ENCODE measurements around the gene UNC119.

The UNC119 gene

DNA sequence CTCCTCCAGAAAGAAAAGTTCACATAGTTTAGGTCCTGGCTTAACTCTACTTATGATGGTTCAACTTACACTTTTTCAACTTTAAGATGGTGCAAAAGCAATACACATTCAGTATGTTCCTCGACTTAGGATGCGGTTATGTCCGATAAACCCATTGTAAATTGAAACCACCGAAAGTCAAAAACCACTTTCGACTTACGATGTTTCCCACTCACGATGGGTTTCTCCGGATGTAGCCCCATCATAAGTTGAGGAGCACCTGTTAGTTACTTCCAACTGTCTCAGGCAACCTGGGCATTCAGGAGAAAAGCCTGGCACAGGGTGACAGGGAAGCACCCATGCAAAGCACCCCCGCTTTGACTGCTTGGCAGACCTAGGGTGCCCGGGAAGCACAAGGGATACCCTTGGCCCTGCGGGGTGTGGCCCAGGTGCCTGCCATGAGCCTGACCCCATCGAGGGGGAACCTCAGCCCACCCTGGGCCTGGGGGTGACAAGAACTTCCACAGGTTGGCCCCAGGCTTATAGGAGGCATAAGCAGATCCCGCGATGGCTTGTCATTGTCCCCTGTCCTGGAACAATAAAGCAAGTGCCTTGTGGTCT lies 14.0 kb downstream of the UNC119 start:
- peaks cover 3% of the 10 kb centered on the region for H3K4me1 Mint-ChIP-seq

DNA sequence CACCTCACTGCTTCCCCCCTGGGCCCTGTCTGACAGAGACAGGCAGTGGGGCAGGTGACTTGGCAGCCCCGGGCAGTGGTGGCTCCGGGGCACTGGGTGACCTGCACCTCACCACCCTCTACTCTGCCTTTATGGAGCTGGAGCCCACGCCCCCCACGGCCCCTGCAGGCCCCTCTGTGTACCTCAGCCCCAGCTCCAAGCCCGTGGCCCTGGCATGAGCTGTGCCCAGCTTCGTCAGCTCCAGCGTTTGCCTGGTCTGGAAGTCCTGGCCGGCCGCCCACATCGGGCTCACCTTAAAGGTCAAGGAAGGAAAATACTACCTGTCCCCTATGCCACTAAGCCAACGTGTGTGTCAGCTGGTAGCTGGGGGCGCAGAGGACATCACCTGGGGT lies 15.2 kb downstream of the UNC119 start:
- H3K4me1 Mint-ChIP-seq: peaks cover 5% of the 10 kb centered on the region
- DNase-seq (ENCODE audit: low spot score in 2 of 2): no peak
- no peaks in the 10 kb centered on the region for H3K36me3 Mint-ChIP-seq
- no peaks in the 10 kb centered on the region for H3K9me3 Mint-ChIP-seq
- peak overlapping the region; percentile 69 for H3K27ac Mint-ChIP-seq
- H3K4me3 Mint-ChIP-seq: no peak overlapping the region
- no peak for ATAC-seq

More for the DNA sequence above, 14.0 kb downstream of the UNC119 start:
- H3K27ac Mint-ChIP-seq: no peak overlapping the region
- H3K4me3 Mint-ChIP-seq: no peak overlapping the region
- H3K9me3 Mint-ChIP-seq: no peaks in the 10 kb centered on the region
- no peak for ATAC-seq
- H3K36me3 Mint-ChIP-seq: no peaks in the 10 kb centered on the region
- DNase-seq (ENCODE audit: low spot score in 2 of 2): no peak

DNA sequence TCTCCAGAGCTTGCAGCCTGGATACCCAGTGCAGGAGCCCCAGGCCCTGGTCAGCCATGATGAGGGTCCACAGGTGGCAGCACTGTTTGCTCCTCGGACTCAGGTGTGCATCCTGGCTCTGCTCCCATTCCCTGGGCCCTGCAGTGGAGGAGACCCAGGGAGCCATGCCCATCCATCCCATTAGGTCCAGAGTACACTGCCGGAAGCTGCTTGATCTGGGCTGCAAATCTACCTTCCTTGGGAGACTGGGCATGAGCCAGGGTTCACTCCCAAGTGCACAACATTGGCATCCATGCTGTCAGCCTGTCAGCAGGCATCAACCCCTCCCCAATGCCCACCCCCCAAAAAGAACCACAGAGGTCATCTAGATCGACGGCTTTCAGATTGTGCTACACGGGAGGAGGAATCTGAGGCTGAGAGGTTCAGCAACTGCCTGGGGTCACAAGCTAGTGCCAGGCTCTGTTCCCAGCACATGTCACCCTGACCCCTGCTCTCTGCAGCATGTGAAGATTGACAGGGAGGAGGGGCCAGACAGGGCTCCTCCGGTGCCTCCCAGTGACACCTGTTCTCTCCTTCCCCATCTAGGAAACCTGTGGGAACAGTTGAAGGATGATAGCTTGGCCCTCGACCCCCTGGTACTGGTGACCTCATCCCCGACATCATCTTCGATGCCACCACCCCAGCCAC lies 15.7 kb downstream of the UNC119 start:
- Mint-ChIP-seq H3K27ac (peak overlapping the region; percentile 69), H3K9me3 (no peaks in the 10 kb centered on the region), H3K36me3 (no peaks in the 10 kb centered on the region), H3K4me3 (no peak overlapping the region), H3K4me1 (peaks cover 5% of the 10 kb centered on the region)
- ATAC-seq (no peak), DNase-seq (ENCODE audit: low spot score in 2 of 2) (no peak)

DNA sequence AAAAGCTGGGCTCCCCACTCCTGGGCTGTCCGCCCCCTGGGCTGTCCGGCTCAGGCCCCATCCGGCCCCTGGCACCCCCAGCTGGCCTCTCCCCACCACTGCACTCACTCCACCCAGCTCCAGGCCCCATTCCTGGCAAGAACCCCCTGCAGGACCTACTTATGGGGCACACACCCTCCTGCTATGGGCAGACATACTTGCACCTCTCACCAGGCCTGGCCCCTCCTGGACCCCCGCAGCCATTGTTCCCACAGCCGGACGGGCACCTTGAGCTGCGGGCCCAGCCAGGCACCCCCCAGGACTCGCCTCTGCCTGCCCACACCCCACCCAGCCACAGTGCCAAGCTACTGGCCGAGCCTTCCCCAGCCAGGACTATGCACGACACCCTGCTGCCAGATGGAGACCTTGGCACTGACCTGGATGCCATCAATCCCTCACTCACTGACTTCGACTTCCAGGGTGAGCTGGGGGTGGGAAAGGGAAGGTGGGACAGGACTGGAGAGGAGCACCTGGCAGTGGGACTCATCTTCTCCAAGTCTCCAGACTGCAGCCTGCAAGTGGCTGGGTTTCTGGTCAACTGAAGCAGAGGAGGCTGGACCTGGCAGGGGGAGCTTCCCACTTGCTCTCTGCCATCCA lies 17.6 kb downstream of the UNC119 start:
- Mint-ChIP-seq H3K4me1 (peaks cover 5% of the 10 kb centered on the region), H3K36me3 (no peaks in the 10 kb centered on the region), H3K27ac (peak overlapping the region; percentile 11), H3K4me3 (no peak overlapping the region), H3K9me3 (no peaks in the 10 kb centered on the region)
- no peak for ATAC-seq
- DNase-seq (ENCODE audit: low spot score in 2 of 2): no peak

DNA sequence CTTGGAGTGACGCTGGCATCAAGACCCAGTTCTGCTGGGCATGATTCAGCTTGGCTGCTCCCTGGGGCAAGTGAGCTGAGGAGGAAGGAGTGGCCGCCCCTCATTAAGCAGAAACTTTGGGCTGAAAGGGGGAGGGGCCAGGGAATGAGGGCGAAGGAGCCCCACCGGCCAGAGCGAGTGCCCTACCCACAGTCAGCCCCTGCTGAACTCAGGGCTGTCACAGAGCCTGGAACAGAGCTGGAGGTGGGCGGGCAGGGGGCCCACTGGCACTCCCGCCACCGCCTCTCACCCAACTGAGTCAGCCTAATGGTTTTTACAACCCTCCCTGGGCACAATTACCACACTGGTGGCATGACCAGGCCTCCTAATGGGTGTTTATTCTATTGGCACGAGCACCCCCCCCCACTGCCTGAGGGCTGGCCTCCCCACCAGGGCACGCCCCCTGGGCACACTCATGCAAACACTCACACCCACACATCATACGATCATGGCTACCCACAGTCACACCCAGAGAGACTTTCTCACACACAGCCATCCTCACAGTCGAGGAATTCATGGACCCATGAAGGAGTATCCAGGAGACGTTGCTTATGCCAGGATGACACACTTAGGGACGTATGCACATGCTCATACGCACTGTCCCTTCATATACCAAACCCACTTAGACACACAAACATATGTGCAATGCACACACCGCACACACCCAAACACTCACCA lies 19.2 kb downstream of the UNC119 start:
- ATAC-seq: no peak
- Mint-ChIP-seq H3K4me3 (no peak overlapping the region), H3K4me1 (peaks cover 5% of the 10 kb centered on the region), H3K36me3 (no peaks in the 10 kb centered on the region), H3K9me3 (no peaks in the 10 kb centered on the region), H3K27ac (no peak overlapping the region)
- DNase-seq (ENCODE audit: low spot score in 2 of 2): no peak

DNA sequence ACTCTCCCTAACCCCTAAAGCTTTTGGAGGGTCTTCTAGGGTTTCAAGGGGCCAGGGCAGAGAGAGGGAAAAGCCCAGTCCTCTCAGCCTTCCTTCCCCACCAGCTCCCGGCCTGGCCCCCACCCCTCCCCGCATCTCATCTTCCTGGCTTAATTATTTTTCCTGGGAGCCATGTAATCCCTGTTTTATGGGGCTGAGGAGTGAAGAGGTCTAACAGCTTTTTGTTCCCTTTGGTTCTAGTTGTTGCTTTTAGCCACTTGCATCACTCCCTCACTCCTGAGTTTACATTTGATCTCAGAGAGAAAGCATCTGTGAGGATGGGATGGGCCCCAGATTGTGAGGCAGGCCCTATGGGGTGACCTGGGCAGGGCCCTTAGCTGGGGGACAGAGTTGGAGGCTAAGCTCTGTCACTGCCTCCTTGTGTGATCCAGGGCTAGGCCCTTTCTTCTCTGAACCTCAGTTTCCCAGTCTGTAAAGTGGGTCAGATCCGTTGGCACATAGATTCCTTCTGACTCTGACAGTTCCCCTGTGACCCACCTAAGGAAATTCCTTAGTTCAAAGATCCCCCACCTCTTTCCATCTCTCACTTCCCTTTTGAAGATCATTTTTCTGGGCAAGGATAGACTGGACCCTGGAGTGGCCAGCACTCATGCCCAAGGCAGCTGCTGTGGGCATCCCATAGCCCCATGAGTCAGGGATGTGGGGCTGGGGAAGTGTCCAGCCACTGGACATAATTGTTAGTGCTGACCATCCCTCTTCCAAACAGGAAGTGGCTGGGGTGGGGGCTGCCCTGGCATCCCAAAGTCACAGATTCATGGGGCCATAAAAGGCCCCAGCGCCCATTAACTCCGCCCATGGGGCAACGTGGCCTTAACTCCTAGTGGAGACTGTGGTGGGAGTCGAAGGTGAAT lies 20.1 kb downstream of the UNC119 start:
- no peak for ATAC-seq
- no peak for DNase-seq (ENCODE audit: low spot score in 2 of 2)
- no peak overlapping the region for H3K27ac Mint-ChIP-seq
- H3K9me3 Mint-ChIP-seq: no peaks in the 10 kb centered on the region
- H3K4me3 Mint-ChIP-seq: no peak overlapping the region
- H3K4me1 Mint-ChIP-seq: peaks cover 5% of the 10 kb centered on the region
- H3K36me3 Mint-ChIP-seq: no peaks in the 10 kb centered on the region

DNA sequence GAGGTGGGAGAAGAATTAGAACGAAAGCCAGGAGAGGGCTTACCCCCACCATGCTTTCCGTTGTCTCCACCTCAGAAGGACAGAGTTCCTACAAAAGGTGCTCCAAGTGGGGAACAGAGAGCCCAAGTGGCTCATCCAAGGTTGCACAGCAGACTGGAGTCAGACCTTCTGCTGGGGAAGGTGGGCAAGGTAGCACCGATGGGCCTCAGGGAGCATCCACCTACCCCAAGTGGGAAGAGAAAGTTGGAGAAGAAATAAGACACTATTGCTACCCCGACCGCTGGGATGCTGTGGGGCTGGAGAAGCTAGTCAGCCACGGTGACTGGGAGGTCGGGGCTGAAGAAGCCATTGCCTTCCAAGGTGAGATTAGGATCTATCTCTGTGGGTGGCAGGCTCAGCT lies 21.5 kb downstream of the UNC119 start:
- H3K4me1 Mint-ChIP-seq: peaks cover 5% of the 10 kb centered on the region
- no peak overlapping the region for H3K27ac Mint-ChIP-seq
- no peak overlapping the region for H3K4me3 Mint-ChIP-seq
- no peaks in the 10 kb centered on the region for H3K9me3 Mint-ChIP-seq
- DNase-seq (ENCODE audit: low spot score in 2 of 2) (no peak), ATAC-seq (no peak)
- no peaks in the 10 kb centered on the region for H3K36me3 Mint-ChIP-seq

DNA sequence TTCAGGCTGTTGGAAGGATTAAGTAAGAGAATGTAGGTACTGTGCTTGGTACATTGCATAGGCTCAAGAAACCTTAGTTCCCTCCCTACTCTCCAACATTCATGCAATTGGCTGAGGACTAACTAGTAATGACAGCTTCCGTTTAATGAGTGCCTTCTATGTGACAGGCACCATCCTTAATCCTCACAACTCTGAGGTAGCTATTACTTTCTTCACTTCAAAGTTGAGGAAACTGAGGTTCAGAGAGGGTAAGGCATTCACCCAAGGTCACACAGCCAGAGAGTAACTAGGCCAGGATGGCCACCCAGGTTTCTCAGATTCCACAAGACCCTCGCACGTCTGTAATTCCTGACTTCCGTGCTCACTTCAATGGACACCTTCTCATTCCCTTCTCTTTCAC lies 22.2 kb downstream of the UNC119 start:
- no peaks in the 10 kb centered on the region for H3K36me3 Mint-ChIP-seq
- H3K9me3 Mint-ChIP-seq: no peaks in the 10 kb centered on the region
- H3K4me3 Mint-ChIP-seq: no peak overlapping the region
- H3K27ac Mint-ChIP-seq: no peak overlapping the region
- ATAC-seq (no peak), DNase-seq (ENCODE audit: low spot score in 2 of 2) (no peak)
- H3K4me1 Mint-ChIP-seq: peaks cover 5% of the 10 kb centered on the region

DNA sequence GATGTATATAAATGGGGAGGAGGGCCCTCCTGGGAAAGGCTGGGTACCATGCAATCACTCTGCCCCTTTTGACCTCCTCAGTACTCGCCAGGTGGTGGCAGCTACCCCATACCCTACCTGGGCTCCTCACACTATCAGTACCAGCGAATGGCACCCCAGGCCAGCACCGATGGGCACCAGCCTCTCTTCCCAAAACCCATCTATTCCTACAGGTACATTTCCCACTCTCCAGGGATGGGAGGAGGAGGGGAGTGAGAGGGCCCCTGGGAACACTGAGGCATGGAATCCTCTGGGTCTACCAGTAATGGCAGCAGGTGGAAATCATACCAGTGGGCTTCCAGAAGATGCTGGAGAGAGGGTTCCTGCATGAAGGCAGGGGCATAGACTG lies 23.4 kb downstream of the UNC119 start:
- DNase-seq (ENCODE audit: low spot score in 2 of 2) (no peak), ATAC-seq (no peak)
- H3K27ac Mint-ChIP-seq: no peak overlapping the region
- H3K9me3 Mint-ChIP-seq: no peaks in the 10 kb centered on the region
- H3K36me3 Mint-ChIP-seq: no peaks in the 10 kb centered on the region
- no peak overlapping the region for H3K4me3 Mint-ChIP-seq
- H3K4me1 Mint-ChIP-seq: peaks cover 5% of the 10 kb centered on the region

DNA sequence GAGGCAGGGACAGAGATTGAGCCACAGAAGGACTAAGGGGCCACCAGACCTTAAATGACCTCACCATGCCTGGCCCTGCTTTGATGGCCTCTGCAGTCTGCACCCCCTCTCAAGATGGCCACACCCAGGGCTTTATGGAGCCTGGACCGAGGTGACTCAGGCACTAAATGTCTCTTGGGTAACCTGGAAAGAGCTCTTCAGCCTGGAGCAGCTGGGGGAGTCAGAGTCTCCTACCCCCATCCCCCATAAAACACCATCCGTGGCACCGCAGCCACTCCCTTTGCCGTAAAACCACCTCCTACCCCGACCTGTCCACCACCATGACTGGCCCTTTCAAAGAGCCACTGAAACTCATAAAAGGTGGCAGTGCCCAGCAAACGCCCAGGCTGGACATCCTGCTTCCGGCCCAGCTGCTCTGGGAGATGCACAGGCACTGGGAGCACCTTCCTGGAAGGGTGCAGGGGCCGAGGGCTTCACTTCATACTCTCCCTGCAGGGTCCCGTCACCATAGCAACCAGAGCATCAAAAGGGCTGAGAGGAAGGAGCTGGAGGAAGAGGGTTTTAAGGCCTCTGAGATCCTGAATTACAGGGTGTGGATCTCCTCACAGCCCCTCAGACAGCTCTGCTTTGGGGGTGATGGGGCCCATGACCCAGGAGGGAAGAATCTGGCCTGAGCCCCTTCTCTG lies 24.0 kb downstream of the UNC119 start:
- ATAC-seq: no peak
- Mint-ChIP-seq H3K4me1 (peaks cover 2% of the 10 kb centered on the region), H3K27ac (peak overlapping the region; percentile 32), H3K36me3 (no peaks in the 10 kb centered on the region), H3K9me3 (no peaks in the 10 kb centered on the region), H3K4me3 (no peak overlapping the region)
- DNase-seq (ENCODE audit: low spot score in 2 of 2): no peak

DNA sequence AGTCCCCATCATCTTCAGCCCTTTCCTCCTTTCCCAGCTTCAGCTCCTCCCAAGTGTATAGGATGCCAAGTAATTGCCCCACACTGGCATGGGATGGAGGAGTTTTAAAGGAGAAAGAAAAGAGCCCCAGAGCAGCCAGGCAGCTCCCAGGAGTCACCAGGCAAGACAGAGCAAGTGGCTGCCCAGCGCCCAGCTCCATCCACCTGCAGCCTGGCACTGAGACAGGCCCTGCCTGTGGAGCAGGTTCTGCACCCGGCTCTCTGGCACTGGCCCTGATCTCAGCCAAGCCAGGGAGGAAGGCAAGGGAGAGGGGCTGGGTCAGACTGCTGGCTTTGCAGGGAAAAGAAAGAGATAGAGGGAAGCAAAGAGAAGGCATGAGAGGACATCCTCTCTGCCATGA lies 24.6 kb downstream of the UNC119 start:
- Mint-ChIP-seq H3K27ac (peak overlapping the region; percentile 32), H3K4me1 (no peaks in the 10 kb centered on the region), H3K9me3 (no peaks in the 10 kb centered on the region), H3K36me3 (no peaks in the 10 kb centered on the region), H3K4me3 (no peak overlapping the region)
- DNase-seq (ENCODE audit: low spot score in 2 of 2): no peak
- no peak for ATAC-seq

DNA sequence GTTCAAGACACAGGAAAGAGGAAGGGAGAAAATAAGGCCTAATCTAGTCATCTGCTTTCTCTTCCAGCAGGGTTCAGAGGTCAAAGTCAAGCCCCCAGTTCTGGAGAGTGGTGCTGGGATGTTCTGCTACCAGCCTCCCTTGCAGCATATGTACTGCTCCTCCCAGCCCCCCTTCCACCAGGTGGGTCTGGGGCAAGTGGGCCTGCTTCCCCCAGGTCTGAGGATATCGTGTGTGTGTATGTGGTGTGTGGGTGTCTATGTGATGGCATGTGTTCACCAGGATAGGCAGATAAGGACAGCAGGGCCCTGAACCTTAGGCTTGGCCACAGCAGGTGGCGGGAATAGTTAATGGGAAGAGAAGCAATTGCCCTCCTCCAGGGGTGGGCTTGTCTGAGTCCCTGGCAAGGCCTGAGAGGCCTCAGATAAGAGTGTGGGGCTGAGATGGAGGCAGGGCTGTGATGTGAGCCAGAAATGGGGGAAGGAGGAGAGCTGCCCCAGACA lies 25.2 kb downstream of the UNC119 start:
- Mint-ChIP-seq H3K27ac (no peak overlapping the region), H3K4me1 (no peaks in the 10 kb centered on the region), H3K4me3 (no peak overlapping the region), H3K36me3 (no peaks in the 10 kb centered on the region), H3K9me3 (no peaks in the 10 kb centered on the region)
- no peak for DNase-seq (ENCODE audit: low spot score in 2 of 2)
- ATAC-seq: no peak

DNA sequence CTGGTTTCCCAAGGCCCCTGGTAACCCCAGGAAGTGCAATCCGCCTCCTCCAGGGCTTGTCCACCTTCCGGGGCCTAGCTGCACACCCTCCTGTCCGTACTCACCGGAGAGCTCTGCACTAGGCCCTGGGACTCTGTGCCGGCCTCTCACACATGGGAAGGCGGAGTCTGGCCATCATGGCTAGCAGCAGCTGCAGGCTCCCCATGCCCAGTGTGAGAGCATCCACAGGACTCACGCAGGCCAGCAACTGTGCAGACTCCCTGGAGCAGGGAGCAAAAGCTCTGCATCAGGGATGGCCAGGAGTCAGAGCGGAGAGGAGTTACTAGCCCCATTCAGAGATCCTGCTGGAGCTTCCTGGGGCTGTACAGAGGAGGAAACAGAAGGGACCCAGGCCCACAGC lies 26.0 kb downstream of the UNC119 start:
- H3K4me3 Mint-ChIP-seq: no peak overlapping the region
- H3K36me3 Mint-ChIP-seq: no peaks in the 10 kb centered on the region
- H3K4me1 Mint-ChIP-seq: no peaks in the 10 kb centered on the region
- ATAC-seq (no peak), DNase-seq (ENCODE audit: low spot score in 2 of 2) (no peak)
- no peaks in the 10 kb centered on the region for H3K9me3 Mint-ChIP-seq
- peak overlapping the region; percentile 68 for H3K27ac Mint-ChIP-seq
